Fibroblast of the aortic adventitia (primary cell): Measurements from ENCODE around the gene BRAP. TPM values are rescaled to one million over a fixed set of nuclear protein-coding genes. Genes with fewer than 3 reads are reported as not detected.
"Not testable (repeated sequence)": the region's sequence is repeated elsewhere in the genome, so short reads cannot be mapped to it uniquely, and the experiment has no call there.

Source experiments
- DNase-seq: peaks from one replicate; pipeline ENCODE4 v3.0.0-alpha.2; 2010; ENCODE audit warnings: low read depth
- H3K4me3 ChIP-seq: 2 replicates; pipeline ENCODE4 v1.5.1; 2011; ENCODE audit warnings: low read depth, mild to moderate bottlenecking, control low read depth, low read length, moderate library complexity
- total RNA-seq: library from RNA; depleted of rRNA; stranded (reverse); fragments of >200 nt; gene quantifications from 2 replicates; pipeline ENCODE4 v1.2.3, GENCODE V29; 2012; ENCODE audit warnings: low replicate concordance
- TF ChIP-seq, protein P1 (sequence below): IDR thresholded peaks from 2 replicates; pipeline ENCODE4 v1.5.1; 2011; ENCODE audit warnings: mild to moderate bottlenecking, low read length, control low read depth, inconsistent platforms; ENCODE audit not compliant: insufficient read depth

The BRAP gene
- total RNA-seq, 1 donor: 18.3 TPM

DNA sequence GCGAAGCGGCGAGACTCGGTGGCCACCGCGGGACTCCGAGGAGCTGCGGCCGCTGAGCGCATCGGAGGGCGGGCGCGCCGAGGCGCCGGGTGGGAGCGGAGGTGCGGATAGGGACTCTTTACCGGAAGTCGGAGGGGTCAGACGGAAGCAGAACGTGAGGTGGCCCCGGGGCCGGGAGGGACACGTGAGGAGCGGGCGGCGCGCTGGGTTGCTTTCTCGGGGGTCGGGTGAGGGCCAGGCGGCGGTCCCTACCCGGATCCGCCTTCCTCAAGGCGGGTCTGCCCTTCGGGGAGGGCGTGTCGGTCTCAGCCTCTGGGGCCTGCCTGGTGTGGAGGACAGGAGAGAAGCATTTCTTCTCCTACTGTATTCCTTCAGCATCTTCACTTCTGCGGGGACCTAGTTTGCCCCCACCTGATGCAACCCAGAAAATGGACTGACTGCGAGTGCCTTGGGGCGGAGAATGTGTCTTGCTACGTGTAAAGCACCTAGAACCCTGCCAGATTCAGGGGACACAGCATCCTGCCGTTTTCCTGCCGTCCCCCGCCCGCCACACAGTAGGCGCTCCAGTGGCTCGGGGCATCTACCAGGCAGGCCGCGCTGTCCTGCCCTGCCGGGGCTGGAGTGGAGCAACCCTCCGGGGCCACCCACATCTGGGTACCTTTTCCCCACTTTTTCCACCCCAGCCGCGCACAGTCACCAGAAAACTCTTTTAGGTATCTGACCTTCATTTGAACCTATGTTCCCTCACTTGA is 86.1 kb downstream of the BRAP start:
- TF ChIP-seq, protein P1, sequence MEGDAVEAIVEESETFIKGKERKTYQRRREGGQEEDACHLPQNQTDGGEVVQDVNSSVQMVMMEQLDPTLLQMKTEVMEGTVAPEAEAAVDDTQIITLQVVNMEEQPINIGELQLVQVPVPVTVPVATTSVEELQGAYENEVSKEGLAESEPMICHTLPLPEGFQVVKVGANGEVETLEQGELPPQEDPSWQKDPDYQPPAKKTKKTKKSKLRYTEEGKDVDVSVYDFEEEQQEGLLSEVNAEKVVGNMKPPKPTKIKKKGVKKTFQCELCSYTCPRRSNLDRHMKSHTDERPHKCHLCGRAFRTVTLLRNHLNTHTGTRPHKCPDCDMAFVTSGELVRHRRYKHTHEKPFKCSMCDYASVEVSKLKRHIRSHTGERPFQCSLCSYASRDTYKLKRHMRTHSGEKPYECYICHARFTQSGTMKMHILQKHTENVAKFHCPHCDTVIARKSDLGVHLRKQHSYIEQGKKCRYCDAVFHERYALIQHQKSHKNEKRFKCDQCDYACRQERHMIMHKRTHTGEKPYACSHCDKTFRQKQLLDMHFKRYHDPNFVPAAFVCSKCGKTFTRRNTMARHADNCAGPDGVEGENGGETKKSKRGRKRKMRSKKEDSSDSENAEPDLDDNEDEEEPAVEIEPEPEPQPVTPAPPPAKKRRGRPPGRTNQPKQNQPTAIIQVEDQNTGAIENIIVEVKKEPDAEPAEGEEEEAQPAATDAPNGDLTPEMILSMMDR: no peak
- peak overlapping the region; percentile 85 for H3K4me3 ChIP-seq
- DNase-seq: peak; percentile 92

DNA sequence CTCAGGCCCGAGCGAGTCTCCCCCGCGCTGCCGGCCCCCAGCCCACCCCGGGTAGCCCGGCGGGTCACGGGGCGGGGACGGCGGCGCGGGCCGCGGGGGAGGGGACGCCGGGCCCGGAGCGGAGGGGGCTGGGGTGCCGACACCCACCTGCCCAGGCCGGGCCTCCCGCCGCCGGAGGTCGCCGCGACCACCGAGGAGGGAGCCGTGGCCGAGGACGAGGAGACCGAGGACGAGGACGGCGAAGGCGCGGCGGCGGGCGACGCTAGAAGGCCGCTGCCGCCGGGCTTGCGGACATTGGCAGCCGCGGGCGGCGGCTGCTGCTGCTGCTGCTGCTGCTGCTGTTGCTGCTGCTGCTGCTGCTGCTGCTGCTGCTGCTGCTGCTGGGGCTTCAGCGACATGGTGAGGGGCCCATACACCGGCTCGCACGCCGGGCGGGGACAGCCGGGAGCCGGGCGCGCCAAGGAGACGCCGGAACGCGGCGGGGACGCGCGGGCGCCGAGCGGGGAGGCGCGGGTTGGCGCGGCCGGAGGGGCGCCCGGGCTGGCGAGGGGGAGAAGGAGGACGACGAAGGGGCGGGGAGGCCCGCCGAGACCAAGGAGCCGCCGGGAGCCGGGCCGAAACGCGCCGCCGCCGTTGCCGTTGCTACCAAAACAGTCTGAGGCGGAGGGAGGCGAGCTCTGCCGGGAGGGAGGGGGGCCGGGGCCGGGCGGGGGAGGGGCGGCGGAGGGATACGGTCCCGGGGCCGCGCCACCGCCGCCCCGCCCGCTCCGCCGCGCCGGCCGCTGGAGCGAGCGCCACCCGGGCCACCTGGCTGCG is 86.9 kb downstream of the BRAP start, which contains the start of gene ATXN2:
Gene ATXN2, minus strand, starts transcription at position 679 of the 816 bp plus-strand sequence. Its CDS starts 281 bp downstream, at position 398.
- DNase-seq: peak; percentile 57
- H3K4me3 ChIP-seq: peak within 1 kb of the TSS; percentile 85
- TF ChIP-seq, protein P1: no peak

DNA sequence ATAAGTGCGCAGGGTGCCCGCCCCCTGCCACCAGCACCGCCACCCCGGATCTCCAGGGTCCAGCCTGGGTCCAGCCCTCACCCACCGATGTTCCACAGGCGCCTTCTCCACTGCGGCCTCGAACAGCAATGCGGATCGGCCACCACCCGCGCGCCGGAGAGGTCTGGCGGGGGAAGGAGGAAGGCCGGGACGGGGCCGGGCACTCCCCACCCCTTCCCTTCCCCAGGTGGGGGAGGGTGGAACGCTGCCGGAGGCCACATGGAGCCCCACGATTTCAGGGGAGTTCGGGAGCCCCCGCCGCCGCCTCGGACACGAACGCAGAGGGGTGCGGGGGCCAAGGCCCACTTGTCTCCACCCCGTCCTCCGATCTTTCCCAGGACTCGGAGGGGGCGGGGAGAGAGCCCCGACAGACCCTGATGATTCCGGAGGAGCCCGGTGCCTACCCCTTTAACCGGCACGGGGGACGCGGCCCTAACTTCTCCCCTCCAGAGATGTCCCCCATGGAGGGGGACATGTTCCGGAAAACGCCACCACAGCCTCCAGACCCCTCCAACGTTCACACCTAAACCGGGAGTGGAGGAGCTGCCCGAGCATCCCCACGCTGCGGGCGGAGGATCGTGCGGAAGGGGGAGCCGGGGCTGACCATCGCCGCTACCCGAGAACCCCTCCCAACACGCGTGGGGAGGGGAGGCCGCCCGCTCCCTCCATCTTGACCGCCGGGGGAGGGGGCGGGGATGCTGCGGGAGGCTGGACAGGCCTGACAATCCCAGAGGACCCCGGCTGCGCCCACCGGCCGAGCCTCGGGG is 87.7 kb downstream of the BRAP start:
- TF ChIP-seq, protein P1: no peak
- DNase-seq: no peak
- peak overlapping the region; percentile 85 for H3K4me3 ChIP-seq

DNA sequence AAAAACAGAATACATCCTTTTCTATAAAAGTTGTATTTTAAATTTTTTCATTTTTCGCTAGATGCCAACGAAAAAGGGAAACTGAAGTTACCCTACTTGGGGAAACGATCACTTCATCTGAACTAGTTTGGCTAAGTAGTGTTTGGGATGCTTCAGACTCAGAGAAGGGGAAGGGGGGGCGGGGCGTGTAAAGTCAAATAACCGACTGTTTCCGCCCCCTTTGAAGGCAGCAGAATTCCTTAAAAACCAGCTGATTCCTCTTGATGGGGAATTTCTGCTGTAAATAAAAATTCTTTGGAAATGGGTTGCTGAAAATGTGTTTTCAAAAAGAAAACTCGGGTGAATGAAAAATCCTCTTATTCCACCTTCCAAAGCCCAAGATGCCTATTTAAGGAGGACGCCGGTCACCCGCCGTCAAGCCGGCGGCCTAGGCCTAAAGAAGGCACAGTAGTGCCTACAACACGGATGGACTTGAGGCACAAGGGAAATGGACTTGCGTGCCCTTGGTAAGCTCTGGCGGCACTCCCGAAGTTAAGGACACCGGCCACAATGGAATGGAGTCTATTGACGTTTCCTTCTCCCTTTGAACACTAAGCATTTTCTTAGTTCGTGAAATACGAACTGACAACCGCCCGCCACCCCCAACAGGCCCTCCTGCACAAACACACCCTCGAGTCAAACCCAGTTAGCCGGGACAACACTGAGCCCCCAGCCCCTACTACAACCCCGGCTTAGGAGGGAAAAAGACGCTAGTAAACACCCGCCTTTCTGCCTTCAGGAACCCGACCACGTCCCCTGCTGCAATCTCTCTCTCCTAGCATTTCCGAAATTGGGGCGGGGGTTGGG is 88.5 kb downstream of the BRAP start:
- TF ChIP-seq, protein P1: no peak
- DNase-seq: peak; percentile 46
- peak overlapping the region; percentile 85 for H3K4me3 ChIP-seq

DNA sequence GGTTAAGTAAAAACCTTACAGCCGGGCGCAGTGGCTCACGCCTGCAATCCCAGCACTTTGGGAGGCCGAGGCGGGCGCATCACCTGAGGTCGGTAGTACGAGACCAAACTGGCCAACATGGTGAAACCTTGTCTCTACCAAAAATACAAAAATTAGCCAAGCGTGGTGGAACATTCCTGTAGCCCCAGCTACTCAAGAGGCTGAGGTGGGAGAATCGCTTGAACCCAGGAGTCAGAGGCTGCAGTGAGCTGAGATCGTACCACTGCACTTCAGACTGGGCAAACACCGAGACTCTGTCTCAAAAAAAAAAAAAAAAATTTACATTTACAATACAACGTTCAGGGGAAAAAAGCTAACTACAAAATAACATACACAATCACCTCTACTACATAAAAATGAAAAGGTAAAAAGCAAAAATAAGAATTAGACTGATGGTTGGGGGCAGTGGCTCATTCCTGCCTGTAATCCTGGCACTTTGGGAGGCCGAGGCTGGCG is 90.4 kb downstream of the BRAP start:
- H3K4me3 ChIP-seq, DNase-seq: not testable (repeated sequence)

Other genes starting within 250 kb of the BRAP start
- 45.7 and 114 TPM in 2 replicates for gene ATXN2, start 86.6 kb downstream of the BRAP start, total RNA-seq
- 15.1 and 19.7 TPM in 2 replicates for gene ACAD10, start 97 bp upstream of the BRAP start, total RNA-seq
- gene ALDH2, start 81.0 kb upstream of the BRAP start, total RNA-seq: 23.1 and 40.9 TPM in 2 replicates
- gene MAPKAPK5, start 156.3 kb upstream of the BRAP start, total RNA-seq: 34.6 and 43.3 TPM in 2 replicates